CD4-positive, CD25-positive, alpha-beta regulatory T cell (primary cell): ENCODE measurements around the gene EEIG1. TPM values are rescaled to one million over a fixed set of nuclear protein-coding genes. Genes with fewer than 3 reads are reported as not detected.

Experiments used
- ATAC-seq, 2 donors: fragments of 150-1000 bp; cut with Tn5 transposase; one replicate each; pipeline ENCODE4 v1.10.0; 2021; ENCODE audit warnings: low read depth in 2 of 2, moderate number of reproducible peaks in 2 of 2, moderate library complexity in 1 of 2
- DNase-seq, 3 donors: peaks; one replicate each; pipeline versions ENCODE4 v3.0.0 to v3.0.0-alpha.2; 2012 to 2022; ENCODE audit warnings: mixed read lengths in 1 of 3
- H3K27ac ChIP-seq: one replicate; pipeline ENCODE4 v1.7.0; 2013; ENCODE audit warnings: mild to moderate bottlenecking, low read length; ENCODE audit not compliant: insufficient read depth, poor library complexity, severe bottlenecking
- H3K27me3 ChIP-seq: one replicate; pipeline ENCODE4 v1.7.0; 2013; ENCODE audit warnings: low read length; ENCODE audit not compliant: control insufficient read depth, insufficient read depth
- H3K36me3 ChIP-seq: one replicate; pipeline ENCODE4 v1.7.0; 2013; ENCODE audit warnings: mild to moderate bottlenecking, low read length, moderate library complexity; ENCODE audit not compliant: control insufficient read depth, insufficient read depth
- H3K4me1 ChIP-seq: 2 replicates; pipeline ENCODE4 v1.7.0; 2013; ENCODE audit warnings: mild to moderate bottlenecking, low read length; ENCODE audit not compliant: insufficient read depth, control insufficient read depth, poor library complexity, severe bottlenecking
- H3K4me3 ChIP-seq: one replicate; pipeline ENCODE4 v1.7.0; 2013; ENCODE audit warnings: low read depth, mild to moderate bottlenecking, low read length, moderate library complexity
- H3K9me3 ChIP-seq, 2 experiments: 1 replicate in 1 of 2; 2 replicates in 1 of 2; pipeline ENCODE4 v1.7.0; 2013; ENCODE audit warnings: low read length in 2 of 2, mild to moderate bottlenecking in 1 of 2, moderate library complexity in 1 of 2; ENCODE audit not compliant: control insufficient read depth in 2 of 2
- H3K27ac Mint-ChIP-seq, 3 donors: one replicate each; pipeline ENCODE4 v1.8.0; 2020 to 2022; ENCODE audit warnings: mild to moderate bottlenecking in 3 of 3, mixed read lengths in 3 of 3, moderate library complexity in 2 of 3
- H3K27me3 Mint-ChIP-seq: one replicate; pipeline ENCODE4 v1.8.0; 2022; ENCODE audit warnings: mild to moderate bottlenecking, mixed read lengths
- H3K36me3 Mint-ChIP-seq: one replicate; pipeline ENCODE4 v1.8.0; 2020; ENCODE audit warnings: mixed read lengths
- H3K4me1 Mint-ChIP-seq, 4 donors: one replicate each; pipeline ENCODE4 v1.8.0; 2020 to 2022; ENCODE audit warnings: mixed read lengths in 4 of 4, mild to moderate bottlenecking in 1 of 4
- H3K4me3 Mint-ChIP-seq, 4 donors: one replicate each; pipeline ENCODE4 v1.8.0; 2020 to 2022; ENCODE audit warnings: mild to moderate bottlenecking in 4 of 4, mixed read lengths in 4 of 4, moderate library complexity in 3 of 4
- H3K9me3 Mint-ChIP-seq, 7 donors: one replicate each; pipeline ENCODE4 v1.8.0; 2020 to 2022; ENCODE audit warnings: mixed read lengths in 7 of 7, mild to moderate bottlenecking in 3 of 7, moderate library complexity in 2 of 7
- polyA plus RNA-seq, 4 donors: library from polyadenylated mRNA; unstranded; fragments of 300-500 nt; fragmentation: Illumina TruSeq; gene quantifications; one replicate each; pipeline ENCODE4 v1.2.3, GENCODE V29; 2021
- total RNA-seq: library from RNA; stranded (reverse); gene quantifications from one replicate; pipeline ENCODE4 v1.2.3, GENCODE V29; 2022

EEIG1 gene
- total and polyA plus RNA-seq, 5 donors from 2014 or later: 140 to 402 (median 177) TPM

GRCh38 chr9:127945338-127945737 is 35.5 kb downstream of the EEIG1 start:
- Mint-ChIP-seq H3K27ac (peak overlapping the region in 2 of 3 donors; percentile 49 to 92), H3K9me3 (no peaks in the 10 kb centered on the region), H3K4me1 (peaks cover 0 to 58% (median 25%) of the 10 kb centered on the region in 4 donors), H3K36me3 (peaks cover 28% of the 10 kb centered on the region), H3K4me3 (no peak overlapping the region), H3K27me3 (no peaks in the 10 kb centered on the region)
- Histone ChIP-seq H3K4me3 (no peak overlapping the region), H3K4me1 (peaks cover 31% of the 10 kb centered on the region), H3K27me3 (no peaks in the 10 kb centered on the region), H3K36me3 (peaks cover 94% of the 10 kb centered on the region), H3K27ac (no peak overlapping the region), H3K9me3 (no peaks in the 10 kb centered on the region)
- no peak for DNase-seq
- ATAC-seq: no peak

- H3K4me3 Mint-ChIP-seq: peak overlapping the region in 2 of 4 donors; percentile 38 to 52
Measured at GRCh38 chr9:127944586-127945218, 36.1 kb downstream of the EEIG1 start.

DNA sequence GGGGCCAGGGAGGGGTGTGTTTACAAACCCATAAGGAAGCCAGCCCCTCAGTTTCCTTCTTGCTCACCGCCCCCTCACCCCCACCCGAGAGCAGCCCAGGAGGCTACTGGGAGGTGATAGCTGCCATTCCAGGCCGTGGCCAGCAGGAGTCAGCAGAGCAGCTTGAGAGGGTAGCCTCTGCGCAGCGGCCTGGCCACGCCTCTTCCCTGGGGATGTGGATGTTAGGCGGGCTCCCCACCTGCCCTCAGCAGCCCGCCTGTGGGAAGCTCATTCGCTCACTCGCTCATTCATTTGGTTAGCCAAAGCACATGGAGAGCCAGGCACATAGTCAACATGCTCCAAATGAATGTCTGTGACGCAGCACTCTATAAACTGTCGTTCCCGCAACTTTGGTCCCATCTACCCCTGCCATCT is 37.1 kb downstream of the EEIG1 start:
- Mint-ChIP-seq H3K27me3 (no peaks in the 10 kb centered on the region), H3K4me1 (peaks cover 0 to 47% (median 21%) of the 10 kb centered on the region in 4 donors), H3K9me3 (no peaks in the 10 kb centered on the region), H3K27ac (peak overlapping the region; percentile 49 to 74 (median 65)), H3K36me3 (peaks cover 30% of the 10 kb centered on the region), H3K4me3 (peak overlapping the region in 2 of 4 donors; percentile 39 to 76)
- Histone ChIP-seq H3K9me3 (no peaks in the 10 kb centered on the region), H3K4me3 (no peak overlapping the region), H3K27me3 (no peaks in the 10 kb centered on the region), H3K36me3 (peaks cover 85% of the 10 kb centered on the region), H3K4me1 (peaks cover 20% of the 10 kb centered on the region), H3K27ac (peak overlapping the region; percentile 37)
- ATAC-seq (peak; percentile 74 to 77), DNase-seq (peak; percentile 62 to 78 (median 64))

More at GRCh38 chr9:127944586-127945218, 36.1 kb downstream of the EEIG1 start:
- Histone ChIP-seq H3K27ac (no peak overlapping the region), H3K4me3 (no peak overlapping the region), H3K36me3 (peaks cover 94% of the 10 kb centered on the region), H3K27me3 (no peaks in the 10 kb centered on the region), H3K4me1 (peaks cover 24% of the 10 kb centered on the region), H3K9me3 (no peaks in the 10 kb centered on the region)
- no peak for ATAC-seq
- Mint-ChIP-seq H3K36me3 (peaks cover 31% of the 10 kb centered on the region), H3K27me3 (no peaks in the 10 kb centered on the region), H3K27ac (peak overlapping the region in 2 of 3 donors; percentile 49 to 92), H3K4me1 (peaks cover 0 to 54% (median 22%) of the 10 kb centered on the region in 4 donors), H3K9me3 (no peaks in the 10 kb centered on the region)
- no peak for DNase-seq

- Mint-ChIP-seq H3K4me3 (peak overlapping the region in 3 of 4 donors; percentile 69 to 76 (median 71)), H3K36me3 (peaks cover 26% of the 10 kb centered on the region), H3K27me3 (no peaks in the 10 kb centered on the region), H3K9me3 (no peaks in the 10 kb centered on the region), H3K27ac (peak overlapping the region; percentile 23 to 87 (median 74)), H3K4me1 (peaks cover 0 to 46% (median 19%) of the 10 kb centered on the region in 4 donors)
- no peak for ATAC-seq
- H3K4me3 ChIP-seq: no peak overlapping the region
- peaks cover 79% of the 10 kb centered on the region for H3K36me3 ChIP-seq
- peaks cover 18% of the 10 kb centered on the region for H3K4me1 ChIP-seq
- DNase-seq: no peak
- H3K27me3 ChIP-seq: no peaks in the 10 kb centered on the region
- H3K9me3 ChIP-seq: no peaks in the 10 kb centered on the region
- H3K27ac ChIP-seq: no peak overlapping the region
Measured at GRCh38 chr9:127943011-127943662, 37.7 kb downstream of the EEIG1 start.

- Histone ChIP-seq H3K4me3 (no peak overlapping the region), H3K36me3 (peaks cover 73% of the 10 kb centered on the region), H3K9me3 (no peaks in the 10 kb centered on the region), H3K27ac (no peak overlapping the region), H3K4me1 (peaks cover 22% of the 10 kb centered on the region), H3K27me3 (no peaks in the 10 kb centered on the region)
- Mint-ChIP-seq H3K9me3 (no peaks in the 10 kb centered on the region), H3K4me1 (peaks cover 0 to 46% (median 22%) of the 10 kb centered on the region in 4 donors), H3K27ac (peak overlapping the region; percentile 23 to 87 (median 38)), H3K27me3 (peaks cover 6% of the 10 kb centered on the region), H3K36me3 (peaks cover 26% of the 10 kb centered on the region), H3K4me3 (peak overlapping the region in 2 of 4 donors; percentile 69 to 71)
- DNase-seq (peak; percentile 33 to 58 (median 55)), ATAC-seq (peak; percentile 22 to 40)
Measured at GRCh38 chr9:127942216-127943010, 38.4 kb downstream of the EEIG1 start.

- Mint-ChIP-seq H3K27me3 (peaks cover 7% of the 10 kb centered on the region), H3K4me1 (peaks cover 0 to 48% (median 24%) of the 10 kb centered on the region in 4 donors), H3K4me3 (no peak overlapping the region), H3K27ac (peak overlapping the region; percentile 20 to 38 (median 23)), H3K36me3 (peaks cover 24% of the 10 kb centered on the region), H3K9me3 (no peaks in the 10 kb centered on the region)
- ATAC-seq: no peak
- DNase-seq: no peak
- Histone ChIP-seq H3K4me1 (peaks cover 26% of the 10 kb centered on the region), H3K4me3 (no peak overlapping the region), H3K27me3 (no peaks in the 10 kb centered on the region), H3K36me3 (peaks cover 71% of the 10 kb centered on the region), H3K27ac (no peak overlapping the region), H3K9me3 (no peaks in the 10 kb centered on the region)
Measured at GRCh38 chr9:127941961-127942215, 38.9 kb downstream of the EEIG1 start.

GRCh38 chr9:127941062-127941960 is 39.5 kb downstream of the EEIG1 start:
- DNase-seq: no peak
- Histone ChIP-seq H3K4me3 (no peak overlapping the region), H3K27ac (no peak overlapping the region), H3K4me1 (peaks cover 28% of the 10 kb centered on the region), H3K27me3 (no peaks in the 10 kb centered on the region), H3K36me3 (peaks cover 65% of the 10 kb centered on the region), H3K9me3 (no peaks in the 10 kb centered on the region)
- Mint-ChIP-seq H3K27me3 (peaks cover 7% of the 10 kb centered on the region), H3K9me3 (no peaks in the 10 kb centered on the region), H3K36me3 (peaks cover 24% of the 10 kb centered on the region), H3K27ac (peak overlapping the region; percentile 20 to 44 (median 43)), H3K4me1 (peaks cover under 1 to 51% (median 29%) of the 10 kb centered on the region in 4 donors), H3K4me3 (peak overlapping the region in 1 of 4 donors; percentile 81)
- no peak for ATAC-seq
